ENCODE data around the gene RNPEP. TPM values are rescaled to one million over a fixed set of nuclear protein-coding genes. Genes with fewer than 3 reads are reported as not detected.
A peak's percentile ranks its signal among the peaks of the same experiment; 100 is the strongest.

The RNPEP gene
- total RNA-seq, 3 donors from 2014 or later = 43.0 to 66.7 (median 57.4) TPM

- Histone ChIP-seq H3K4me3 (no peak overlapping the region), H3K4me1 (no peaks in the 10 kb centered on the region), H3K9me3 (no peaks in the 10 kb centered on the region), H3K27ac (no peak overlapping the region), H3K27me3 (no peaks in the 10 kb centered on the region), H3K36me3 (no peaks in the 10 kb centered on the region)
- peak in 1 of 2 donors; percentile 14 for DNase-seq (ENCODE audit: low spot score in 2 of 2)
- intact Hi-C loops (cut with DNase I; ENCODE audit: low total_unique reads) = loop anchor here (5.0 kb wide), 1 partner anchor 73 kb away; no protein-coding TSS in a partner anchor
- no peak for TF ChIP-seq POLR2AphosphoS5 (IDR thresholded peaks at IDR 0.05)
- TF ChIP-seq CTCF (IDR thresholded peaks at IDR 0.05) = no peak
- TF ChIP-seq POLR2A (IDR thresholded peaks at IDR 0.05) = no peak
Measured at GRCh38 chr1:201970334-201971159, 11.9 kb upstream of the RNPEP start.

GRCh38 chr1:201982082-201982622, 296 bp upstream of the RNPEP start:
- intact Hi-C loops (cut with DNase I; ENCODE audit: low total_unique reads) = no loop called here
- Histone ChIP-seq H3K36me3 (no peaks in the 10 kb centered on the region), H3K9me3 (no peaks in the 10 kb centered on the region), H3K4me1 (no peaks in the 10 kb centered on the region), H3K4me3 (peak overlapping the region; percentile 95 to 96 (median 95)), H3K27me3 (no peaks in the 10 kb centered on the region), H3K27ac (peak overlapping the region; percentile 77 to 93)
- TF ChIP-seq CTCF (IDR thresholded peaks at IDR 0.05) (no peak), POLR2AphosphoS5 (IDR thresholded peaks at IDR 0.05) (no peak), POLR2A (IDR thresholded peaks at IDR 0.05) (no peak)
- DNase-seq (ENCODE audit: low spot score in 2 of 2) = peak; percentile 42 to 64

GRCh38 chr1:201983380-201983805, 945 bp downstream of the RNPEP start:
- Histone ChIP-seq H3K4me3 (peak overlapping the region; percentile 95 to 96 (median 95)), H3K9me3 (no peaks in the 10 kb centered on the region), H3K36me3 (no peaks in the 10 kb centered on the region), H3K27me3 (no peaks in the 10 kb centered on the region), H3K27ac (peak overlapping the region; percentile 77 to 93), H3K4me1 (no peaks in the 10 kb centered on the region)
- DNase-seq (ENCODE audit: low spot score in 2 of 2) = no peak
- TF ChIP-seq CTCF (IDR thresholded peaks at IDR 0.05) = no peak
- TF ChIP-seq POLR2AphosphoS5 (IDR thresholded peaks at IDR 0.05) = peak in 1 of 3 donors; percentile 46
- no peak for TF ChIP-seq POLR2A (IDR thresholded peaks at IDR 0.05)
- intact Hi-C loops (cut with DNase I; ENCODE audit: low total_unique reads) = no loop called here

GRCh38 chr1:201984446-201984845, 2.0 kb downstream of the RNPEP start:
- no peaks in the 10 kb centered on the region for H3K9me3 ChIP-seq
- TF ChIP-seq POLR2AphosphoS5 (IDR thresholded peaks at IDR 0.05) = no peak
- no peak for TF ChIP-seq CTCF (IDR thresholded peaks at IDR 0.05)
- TF ChIP-seq POLR2A (IDR thresholded peaks at IDR 0.05) = no peak
- intact Hi-C loops (cut with DNase I; ENCODE audit: low total_unique reads) = no loop called here
- H3K4me3 ChIP-seq = peak overlapping the region in 1 of 3 donors; percentile 95
- peak overlapping the region in 1 of 2 donors; percentile 93 for H3K27ac ChIP-seq
- peaks cover 7% of the 10 kb centered on the region for H3K36me3 ChIP-seq
- no peaks in the 10 kb centered on the region for H3K4me1 ChIP-seq
- no peak for DNase-seq (ENCODE audit: low spot score in 2 of 2)
- no peaks in the 10 kb centered on the region for H3K27me3 ChIP-seq

- TF ChIP-seq POLR2AphosphoS5 (IDR thresholded peaks at IDR 0.05) (no peak), CTCF (IDR thresholded peaks at IDR 0.05) (no peak), POLR2A (IDR thresholded peaks at IDR 0.05) (no peak)
- Histone ChIP-seq H3K36me3 (peaks cover 7% of the 10 kb centered on the region), H3K4me3 (no peak overlapping the region), H3K27me3 (no peaks in the 10 kb centered on the region), H3K27ac (peak overlapping the region in 1 of 2 donors; percentile 38), H3K9me3 (no peaks in the 10 kb centered on the region), H3K4me1 (no peaks in the 10 kb centered on the region)
- no peak for DNase-seq (ENCODE audit: low spot score in 2 of 2)
- intact Hi-C loops (cut with DNase I; ENCODE audit: low total_unique reads) = no loop called here
Measured at GRCh38 chr1:201985355-201985754, 2.9 kb downstream of the RNPEP start.

Data from breast epithelium (tissue), 4 donors.